Measurements from ENCODE around the gene SNAPC3. TPM values are rescaled to one million over a fixed set of nuclear protein-coding genes. Genes with fewer than 3 reads are reported as not detected.

SNAPC3 gene
- total RNA-seq, 1 experiment from 2014 or later: 11.5 TPM

- in situ Hi-C loops (cut with HindIII; ENCODE audit: low pct_unique_long_range_greater_than_20kb, low sequenced_read_pairs): no loop called here
- H3K27ac ChIP-seq (ENCODE audit: low read length): no peak overlapping the region
- peaks cover 2% of the 10 kb centered on the region; the same call in 1 of the 2 replicates for H3K36me3 ChIP-seq (ENCODE audit: control insufficient read depth, insufficient read depth, low read length)
- H3K9me3 ChIP-seq (ENCODE audit: control insufficient read depth, insufficient read depth, low read depth, low read length): no peaks in the 10 kb centered on the region
- no peaks in the 10 kb centered on the region for H3K27me3 ChIP-seq (ENCODE audit: control insufficient read depth, insufficient read depth, low read length)
- no peak overlapping the region for H3K4me3 ChIP-seq (ENCODE audit: low read depth in 2 of 2, low read length in 2 of 2)
- ATAC-seq (no peak), DNase-seq (ENCODE audit: low read depth, low spot score) (no peak)
- no peak for TF ChIP-seq POLR2AphosphoS5 (IDR thresholded peaks at IDR 0.05; ENCODE audit: low read depth, low read length)
- no peak for TF ChIP-seq SIN3A (IDR thresholded peaks at IDR 0.05; ENCODE audit: borderline replicate concordance, insufficient read depth, low read depth, low read length)
- TF ChIP-seq, protein P1, sequence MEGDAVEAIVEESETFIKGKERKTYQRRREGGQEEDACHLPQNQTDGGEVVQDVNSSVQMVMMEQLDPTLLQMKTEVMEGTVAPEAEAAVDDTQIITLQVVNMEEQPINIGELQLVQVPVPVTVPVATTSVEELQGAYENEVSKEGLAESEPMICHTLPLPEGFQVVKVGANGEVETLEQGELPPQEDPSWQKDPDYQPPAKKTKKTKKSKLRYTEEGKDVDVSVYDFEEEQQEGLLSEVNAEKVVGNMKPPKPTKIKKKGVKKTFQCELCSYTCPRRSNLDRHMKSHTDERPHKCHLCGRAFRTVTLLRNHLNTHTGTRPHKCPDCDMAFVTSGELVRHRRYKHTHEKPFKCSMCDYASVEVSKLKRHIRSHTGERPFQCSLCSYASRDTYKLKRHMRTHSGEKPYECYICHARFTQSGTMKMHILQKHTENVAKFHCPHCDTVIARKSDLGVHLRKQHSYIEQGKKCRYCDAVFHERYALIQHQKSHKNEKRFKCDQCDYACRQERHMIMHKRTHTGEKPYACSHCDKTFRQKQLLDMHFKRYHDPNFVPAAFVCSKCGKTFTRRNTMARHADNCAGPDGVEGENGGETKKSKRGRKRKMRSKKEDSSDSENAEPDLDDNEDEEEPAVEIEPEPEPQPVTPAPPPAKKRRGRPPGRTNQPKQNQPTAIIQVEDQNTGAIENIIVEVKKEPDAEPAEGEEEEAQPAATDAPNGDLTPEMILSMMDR (IDR thresholded peaks at IDR 0.05): no peak
- TF ChIP-seq TCF7L2 (IDR thresholded peaks at IDR 0.05; ENCODE audit: low read depth, low read length): no peak
- TF ChIP-seq REST (IDR thresholded peaks at IDR 0.05; ENCODE audit: insufficient read depth in 1 of 2, low read depth in 2 of 2, low read length in 1 of 2): no peak
- ChIA-PET CTCF (no interaction called here), POLR2A (no interaction called here)
- H3K4me1 ChIP-seq (ENCODE audit: control insufficient read depth, insufficient read depth, low read length): no peaks in the 10 kb centered on the region
- no TSS peak for BruUV-seq (replicated peaks)
- intact Hi-C loops (cut with micrococcal nuclease; ENCODE audit: unreplicated experiment): no loop called here
Measured at GRCh38 chr9:15469862-15470261, 47.2 kb downstream of the SNAPC3 start.

DNA sequence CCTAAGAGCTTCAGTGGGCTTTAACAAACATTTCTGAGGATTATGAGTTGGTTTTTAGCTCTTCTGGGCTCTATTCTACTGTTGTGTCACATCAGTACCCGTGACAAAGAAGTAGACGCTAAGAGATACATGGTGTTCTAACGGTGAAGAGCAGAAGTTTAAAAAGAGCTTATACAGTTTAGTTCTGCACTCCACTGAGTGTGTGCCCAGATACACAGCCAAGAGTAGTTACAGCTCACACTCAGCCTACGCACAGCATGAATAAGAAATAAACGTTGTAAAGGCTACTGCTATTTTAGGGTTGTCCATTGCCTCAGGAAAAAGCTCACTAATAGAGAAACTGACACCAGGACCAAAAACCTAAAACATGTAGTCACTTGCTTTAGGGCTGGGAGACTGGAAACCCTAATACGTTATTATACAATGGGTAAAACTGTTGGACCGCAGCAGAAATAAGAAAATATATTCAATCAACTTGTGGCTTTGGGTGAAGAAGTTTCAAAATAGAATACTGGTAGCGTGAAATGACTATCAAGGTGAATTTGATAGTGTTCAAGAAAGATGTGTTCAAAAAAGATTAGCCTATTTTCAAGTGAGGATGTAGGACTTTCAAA lies 53.4 kb downstream of the SNAPC3 start:
- DNase-seq (ENCODE audit: low read depth, low spot score) (no peak), ATAC-seq (no peak)
- no peaks in the 10 kb centered on the region for H3K27me3 ChIP-seq (ENCODE audit: control insufficient read depth, insufficient read depth, low read length)
- H3K4me1 ChIP-seq (ENCODE audit: control insufficient read depth, insufficient read depth, low read length): no peaks in the 10 kb centered on the region
- H3K4me3 ChIP-seq (ENCODE audit: low read depth in 2 of 2, low read length in 2 of 2): no peak overlapping the region
- H3K27ac ChIP-seq (ENCODE audit: low read length): no peak overlapping the region
- CTCF ChIA-PET: no interaction called here
- intact Hi-C loops (cut with micrococcal nuclease; ENCODE audit: unreplicated experiment): no loop called here
- H3K36me3 ChIP-seq (ENCODE audit: control insufficient read depth, insufficient read depth, low read length): no peaks in the 10 kb centered on the region
- in situ Hi-C loops (cut with HindIII; ENCODE audit: low pct_unique_long_range_greater_than_20kb, low sequenced_read_pairs): no loop called here
- BruUV-seq (replicated peaks): no TSS peak
- TF ChIP-seq SIN3A (IDR thresholded peaks at IDR 0.05; ENCODE audit: borderline replicate concordance, insufficient read depth, low read depth, low read length): no peak
- TF ChIP-seq, protein P1 (IDR thresholded peaks at IDR 0.05): no peak
- POLR2A ChIA-PET: no interaction called here
- no peaks in the 10 kb centered on the region for H3K9me3 ChIP-seq (ENCODE audit: control insufficient read depth, insufficient read depth, low read depth, low read length)

Measured in Panc1 (cell line).